HG03139 (cell line): ENCODE measurements around the gene E2F4.
A peak's percentile ranks its signal among the peaks of the same experiment; 100 is the strongest.

Source experiments
- ATAC-seq: cut with Tn5 transposase; IDR thresholded peaks from one replicate; pipeline ENCODE4 v1.9.1; 2021; ENCODE audit not compliant: unreplicated experiment

The E2F4 gene

GRCh38 chr16:67173808-67174705 is 17.9 kb upstream of the E2F4 start:
- ATAC-seq, result no peak

- ATAC-seq, result no peak
These were observed 17.2 kb upstream of the E2F4 start for GRCh38 chr16:67174706-67175231.

- no peak for ATAC-seq
These were observed 15.3 kb upstream of the E2F4 start for GRCh38 chr16:67176662-67177061.

- no peak for ATAC-seq
These were observed 13.9 kb upstream of the E2F4 start for GRCh38 chr16:67177743-67178699.

- no peak for ATAC-seq
These were observed 12.4 kb upstream of the E2F4 start for GRCh38 chr16:67179421-67180080.

GRCh38 chr16:67180166-67180565 is 11.8 kb upstream of the E2F4 start:
- ATAC-seq, result no peak

GRCh38 chr16:67181346-67181745 is 10.6 kb upstream of the E2F4 start:
- ATAC-seq, result no peak

GRCh38 chr16:67182288-67182687 is 9.7 kb upstream of the E2F4 start:
- ATAC-seq, result no peak

- no peak for ATAC-seq
These were observed 8.7 kb upstream of the E2F4 start for GRCh38 chr16:67183284-67183626.

- peak; percentile 93 for ATAC-seq
These were observed 8.1 kb upstream of the E2F4 start, which contains the start of gene MATCAP1 for GRCh38 chr16:67183627-67184452. Gene MATCAP1, minus strand, starts transcription at chr16:67183963. Its CDS starts 3,353 bp downstream, at chr16:67180610.

GRCh38 chr16:67184453-67184994 is 7.4 kb upstream of the E2F4 start:
- no peak for ATAC-seq

GRCh38 chr16:67184995-67185650 is 6.8 kb upstream of the E2F4 start:
- no peak for ATAC-seq

- no peak for ATAC-seq
These were observed 6.3 kb upstream of the E2F4 start for GRCh38 chr16:67185651-67186134.

GRCh38 chr16:67186550-67186950 is 5.4 kb upstream of the E2F4 start:
- ATAC-seq, result no peak

- no peak for ATAC-seq
These were observed 4.6 kb upstream of the E2F4 start for GRCh38 chr16:67187175-67187890.

GRCh38 chr16:67188323-67188722 is 3.6 kb upstream of the E2F4 start:
- no peak for ATAC-seq

GRCh38 chr16:67188798-67189197 is 3.2 kb upstream of the E2F4 start:
- ATAC-seq, result no peak

- ATAC-seq, result no peak
These were observed 1.9 kb upstream of the E2F4 start, which contains the start of gene EXOC3L1 for GRCh38 chr16:67190041-67190440. Gene EXOC3L1, minus strand, starts transcription at chr16:67190136. Its CDS starts 460 bp downstream, at chr16:67189676.
